Panc1 (cell line): ENCODE results near the gene NR4A1. TPM values are rescaled to one million over a fixed set of nuclear protein-coding genes. Genes with fewer than 3 reads are reported as not detected.
A peak's percentile ranks its signal among the peaks of the same experiment; 100 is the strongest.

Source experiments
- ATAC-seq: fragments of 200-7000 bp; cut with Tn5 transposase; 2 replicates; pipeline ENCODE4 v1.9.1; 2020; ENCODE audit warnings: mild to moderate bottlenecking, moderate library complexity
- BruUV-seq: library from RNA; stranded (reverse); fragments of 400-500 nt; replicated peaks from 2 replicates; lab custom pipeline; 2021; lab: Mats Ljungman, UMichigan
- CTCF ChIA-PET: fragments of 300-600 bp; sonication (Branson Sonifier 250); formaldehyde crosslinking; loops from one replicate; lab custom pipeline; 2022; ENCODE audit warnings: antibody characterized with exemption; lab: Charles Lee
- POLR2A ChIA-PET: fragments of 300-600 bp; sonication (Branson Sonifier 250); formaldehyde crosslinking; loops from one replicate; lab custom pipeline; 2022; ENCODE audit warnings: antibody characterized with exemption; lab: Charles Lee
- DNase-seq: peaks from one replicate; pipeline ENCODE4 v3.0.0-alpha.2; 2010; ENCODE audit warnings: low read depth, low spot score
- H3K27ac ChIP-seq: 2 replicates; pipeline ENCODE4 v1.5.1; 2011; ENCODE audit warnings: mild to moderate bottlenecking, low read length, inconsistent platforms
- H3K27me3 ChIP-seq: fragments of 200-500 bp; sonication (Bioruptor generic); 2 replicates; pipeline ENCODE4 v1.6.0; 2014; ENCODE audit warnings: low read length, inconsistent platforms; ENCODE audit not compliant: control insufficient read depth, insufficient read depth
- H3K36me3 ChIP-seq: fragments of 200-500 bp; sonication (Bioruptor generic); 2 replicates; pipeline ENCODE4 v1.5.1; 2014; ENCODE audit warnings: inconsistent platforms, mild to moderate bottlenecking, low read length, moderate library complexity; ENCODE audit not compliant: control insufficient read depth, insufficient read depth
- H3K4me1 ChIP-seq: 2 replicates; pipeline ENCODE4 v1.5.1; 2011; ENCODE audit warnings: inconsistent platforms, mild to moderate bottlenecking, low read length, moderate library complexity; ENCODE audit not compliant: control insufficient read depth, insufficient read depth
- H3K4me3 ChIP-seq, 2 experiments: 2 replicates each; pipeline ENCODE4 v1.5.1; 2011 to 2012; ENCODE audit warnings: low read depth in 2 of 2, low read length in 2 of 2, mild to moderate bottlenecking in 2 of 2, inconsistent platforms in 1 of 2, moderate library complexity in 1 of 2
- H3K9me3 ChIP-seq: fragments of 200-500 bp; sonication (Bioruptor generic); 2 replicates; pipeline ENCODE4 v1.5.1; 2014; ENCODE audit warnings: low read depth, mild to moderate bottlenecking, inconsistent platforms, low read length, moderate library complexity; ENCODE audit not compliant: control insufficient read depth, insufficient read depth
- POLR2AphosphoS5 ChIP-seq: IDR thresholded peaks from 2 replicates; pipeline ENCODE4 v1.6.1; 2012; ENCODE audit warnings: mild to moderate bottlenecking, low read depth, low read length, moderate library complexity
- SIN3A ChIP-seq: IDR thresholded peaks from 2 replicates; pipeline ENCODE4 v1.6.1; 2012; ENCODE audit warnings: low read depth, mild to moderate bottlenecking, low read length, moderate library complexity, borderline replicate concordance; ENCODE audit not compliant: insufficient read depth
- TCF7L2 ChIP-seq: IDR thresholded peaks from 2 replicates; pipeline ENCODE4 v1.6.1; 2011; ENCODE audit warnings: mild to moderate bottlenecking, low read depth, low read length, inconsistent platforms
- in situ Hi-C: cut with HindIII; loops from 2 replicates; pipeline ENCODE4 v1.10.0; 2016; ENCODE audit warnings: low sequenced_read_pairs, low pct_unique_long_range_greater_than_20kb
- intact Hi-C: fragments of 100-400 bp; cut with micrococcal nuclease; formaldehyde crosslinking; loops from one replicate; pipeline ENCODE4 v1.10.0; 2022; ENCODE audit not compliant: unreplicated experiment
- total RNA-seq: library from RNA; stranded (reverse); gene quantifications from one replicate; pipeline ENCODE4 v1.2.1, GENCODE V29; 2021; ENCODE audit not compliant: unreplicated experiment
- TF ChIP-seq, protein P1 (sequence below): fragments of 450-650 bp; IDR thresholded peaks from 2 replicates; pipeline ENCODE4 v1.5.1; 2017; ENCODE audit warnings: mild to moderate bottlenecking
- TF ChIP-seq, protein P2 (sequence below), 2 experiments: IDR thresholded peaks; 2 replicates each; pipeline ENCODE4 v1.6.1; 2011 to 2012; ENCODE audit warnings: low read depth in 2 of 2, control low read depth in 1 of 2, low read length in 1 of 2, mild to moderate bottlenecking in 1 of 2, moderate library complexity in 1 of 2; ENCODE audit not compliant: insufficient read depth in 1 of 2

The NR4A1 gene
- total RNA-seq, 1 experiment from 2014 or later = 2.0 TPM

DNA sequence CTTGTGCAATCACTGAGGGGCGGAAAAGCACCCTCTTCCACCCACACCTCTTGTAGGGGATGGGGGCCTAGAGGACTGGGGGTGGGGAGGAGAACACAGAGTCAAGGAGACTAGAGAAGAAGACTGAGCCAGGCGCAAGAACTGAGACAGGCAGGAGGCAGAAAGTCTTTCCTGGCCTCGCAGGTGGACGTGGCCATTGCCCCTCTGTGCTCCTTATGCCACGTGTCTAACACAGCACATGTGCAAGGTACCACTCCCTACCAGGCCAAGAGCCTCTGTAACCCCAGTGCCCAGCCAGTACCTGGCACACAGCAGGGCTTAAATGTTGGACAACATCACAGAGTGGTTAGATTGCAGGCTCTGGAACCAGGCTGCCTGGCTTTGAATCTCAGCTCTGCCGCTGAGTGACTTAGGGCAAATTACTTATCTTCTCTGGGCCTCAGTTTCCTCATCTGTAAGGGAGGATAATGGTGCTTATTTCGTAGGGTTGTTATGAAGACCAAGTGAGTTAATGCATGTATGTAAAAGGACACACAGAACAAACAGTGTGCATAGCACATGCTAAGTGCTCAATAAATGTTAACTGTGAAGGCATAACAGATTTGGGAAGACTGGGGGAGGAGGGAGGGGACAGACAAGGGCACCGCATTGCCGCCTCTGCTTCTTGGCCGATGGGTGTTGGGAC, 45.9 kb upstream of the NR4A1 start:
- H3K9me3 ChIP-seq = no peaks in the 10 kb centered on the region
- H3K27me3 ChIP-seq = peaks cover 4% of the 10 kb centered on the region; the same call in 1 of the 2 replicates
- DNase-seq = no peak
- TF ChIP-seq SIN3A (no peak), TCF7L2 (no peak), POLR2AphosphoS5 (no peak)
- TF ChIP-seq, protein P1, sequence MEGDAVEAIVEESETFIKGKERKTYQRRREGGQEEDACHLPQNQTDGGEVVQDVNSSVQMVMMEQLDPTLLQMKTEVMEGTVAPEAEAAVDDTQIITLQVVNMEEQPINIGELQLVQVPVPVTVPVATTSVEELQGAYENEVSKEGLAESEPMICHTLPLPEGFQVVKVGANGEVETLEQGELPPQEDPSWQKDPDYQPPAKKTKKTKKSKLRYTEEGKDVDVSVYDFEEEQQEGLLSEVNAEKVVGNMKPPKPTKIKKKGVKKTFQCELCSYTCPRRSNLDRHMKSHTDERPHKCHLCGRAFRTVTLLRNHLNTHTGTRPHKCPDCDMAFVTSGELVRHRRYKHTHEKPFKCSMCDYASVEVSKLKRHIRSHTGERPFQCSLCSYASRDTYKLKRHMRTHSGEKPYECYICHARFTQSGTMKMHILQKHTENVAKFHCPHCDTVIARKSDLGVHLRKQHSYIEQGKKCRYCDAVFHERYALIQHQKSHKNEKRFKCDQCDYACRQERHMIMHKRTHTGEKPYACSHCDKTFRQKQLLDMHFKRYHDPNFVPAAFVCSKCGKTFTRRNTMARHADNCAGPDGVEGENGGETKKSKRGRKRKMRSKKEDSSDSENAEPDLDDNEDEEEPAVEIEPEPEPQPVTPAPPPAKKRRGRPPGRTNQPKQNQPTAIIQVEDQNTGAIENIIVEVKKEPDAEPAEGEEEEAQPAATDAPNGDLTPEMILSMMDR = no peak
- TF ChIP-seq, protein P2, sequence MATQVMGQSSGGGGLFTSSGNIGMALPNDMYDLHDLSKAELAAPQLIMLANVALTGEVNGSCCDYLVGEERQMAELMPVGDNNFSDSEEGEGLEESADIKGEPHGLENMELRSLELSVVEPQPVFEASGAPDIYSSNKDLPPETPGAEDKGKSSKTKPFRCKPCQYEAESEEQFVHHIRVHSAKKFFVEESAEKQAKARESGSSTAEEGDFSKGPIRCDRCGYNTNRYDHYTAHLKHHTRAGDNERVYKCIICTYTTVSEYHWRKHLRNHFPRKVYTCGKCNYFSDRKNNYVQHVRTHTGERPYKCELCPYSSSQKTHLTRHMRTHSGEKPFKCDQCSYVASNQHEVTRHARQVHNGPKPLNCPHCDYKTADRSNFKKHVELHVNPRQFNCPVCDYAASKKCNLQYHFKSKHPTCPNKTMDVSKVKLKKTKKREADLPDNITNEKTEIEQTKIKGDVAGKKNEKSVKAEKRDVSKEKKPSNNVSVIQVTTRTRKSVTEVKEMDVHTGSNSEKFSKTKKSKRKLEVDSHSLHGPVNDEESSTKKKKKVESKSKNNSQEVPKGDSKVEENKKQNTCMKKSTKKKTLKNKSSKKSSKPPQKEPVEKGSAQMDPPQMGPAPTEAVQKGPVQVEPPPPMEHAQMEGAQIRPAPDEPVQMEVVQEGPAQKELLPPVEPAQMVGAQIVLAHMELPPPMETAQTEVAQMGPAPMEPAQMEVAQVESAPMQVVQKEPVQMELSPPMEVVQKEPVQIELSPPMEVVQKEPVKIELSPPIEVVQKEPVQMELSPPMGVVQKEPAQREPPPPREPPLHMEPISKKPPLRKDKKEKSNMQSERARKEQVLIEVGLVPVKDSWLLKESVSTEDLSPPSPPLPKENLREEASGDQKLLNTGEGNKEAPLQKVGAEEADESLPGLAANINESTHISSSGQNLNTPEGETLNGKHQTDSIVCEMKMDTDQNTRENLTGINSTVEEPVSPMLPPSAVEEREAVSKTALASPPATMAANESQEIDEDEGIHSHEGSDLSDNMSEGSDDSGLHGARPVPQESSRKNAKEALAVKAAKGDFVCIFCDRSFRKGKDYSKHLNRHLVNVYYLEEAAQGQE (IDR thresholded peaks at IDR 0.05; ENCODE audit: insufficient read depth in 1 of 2, low read depth in 2 of 2, low read length in 1 of 2) = no peak
- H3K4me3 ChIP-seq = no peak overlapping the region
- intact Hi-C loops (loop anchor here (2.0 kb wide), 1 partner anchor 15 kb away; no protein-coding TSS in a partner anchor), in situ Hi-C loops (no loop called here)
- no peaks in the 10 kb centered on the region for H3K36me3 ChIP-seq
- H3K4me1 ChIP-seq = no peaks in the 10 kb centered on the region
- ChIA-PET POLR2A (no interaction called here), CTCF (interaction anchor here (1.1 to 3.3 kb wide), 5 partner anchors 12 to 78 kb away, joined by 4 to 62 read pairs (median 6); no protein-coding TSS in a partner anchor)
- ATAC-seq = no peak
- BruUV-seq = no TSS peak
- no peak overlapping the region for H3K27ac ChIP-seq

DNA sequence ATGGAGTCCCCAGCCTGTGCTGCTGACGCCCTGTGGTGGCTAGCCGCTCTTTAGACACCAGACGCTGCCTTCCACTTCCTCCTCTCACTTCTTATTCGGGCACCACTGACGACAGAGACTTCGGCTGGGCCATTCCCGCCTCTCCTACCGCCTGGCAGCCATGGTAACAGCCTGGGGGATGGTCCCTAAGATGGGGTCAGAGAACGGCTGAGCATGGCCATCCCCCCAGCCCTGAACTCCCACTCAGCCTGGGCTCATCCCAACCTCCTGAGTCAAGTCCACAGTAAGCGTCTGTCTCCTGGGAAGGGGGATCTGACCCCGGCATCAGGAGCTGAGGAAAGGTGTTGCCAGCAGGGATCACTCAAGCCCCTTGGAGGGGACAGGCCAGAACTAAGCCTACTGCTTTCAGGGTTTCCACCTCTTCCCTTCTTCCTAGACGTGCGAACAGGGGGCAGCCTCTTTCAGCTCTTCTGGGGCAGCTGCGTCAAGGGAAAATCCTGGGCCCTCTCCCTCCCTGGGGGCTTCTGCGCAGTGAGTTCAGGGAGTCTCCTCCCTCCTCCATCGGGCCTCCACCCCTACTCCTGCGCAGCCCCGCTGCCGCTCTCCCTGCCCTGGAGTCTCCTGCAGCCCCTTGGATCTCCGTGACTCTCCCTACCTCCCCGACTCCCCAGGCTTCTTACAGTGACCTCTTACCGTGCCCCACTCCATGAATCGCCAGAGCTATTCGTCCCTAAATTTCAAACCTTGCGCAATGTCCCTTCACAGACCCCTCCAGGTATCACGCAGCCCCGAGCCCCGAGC, 45.1 kb upstream of the NR4A1 start:
- Histone ChIP-seq H3K4me1 (no peaks in the 10 kb centered on the region), H3K27ac (no peak overlapping the region), H3K4me3 (peak overlapping the region; percentile 36 to 41; a peak in 3 of 4 replicates), H3K36me3 (no peaks in the 10 kb centered on the region), H3K27me3 (peaks cover 4% of the 10 kb centered on the region; the same call in 1 of the 2 replicates), H3K9me3 (no peaks in the 10 kb centered on the region)
- TF ChIP-seq, protein P1 = no peak
- TF ChIP-seq, protein P2 (IDR thresholded peaks at IDR 0.05; ENCODE audit: insufficient read depth in 1 of 2, low read depth in 2 of 2, low read length in 1 of 2) = no peak
- TF ChIP-seq POLR2AphosphoS5 (no peak), TCF7L2 (no peak), SIN3A (no peak)
- CTCF ChIA-PET = interaction anchor here (0.8 kb wide), 2 partner anchors 14 to 19 kb away, joined by 3 read pairs; no protein-coding TSS in a partner anchor
- in situ Hi-C loops = no loop called here
- intact Hi-C loops = loop anchor here (2.0 kb wide), 1 partner anchor 15 kb away; no protein-coding TSS in a partner anchor
- no peak for DNase-seq
- peak; percentile 17; the same call in 1 of the 2 replicates for ATAC-seq
- POLR2A ChIA-PET = interaction anchor here (0.7 kb wide), 1 partner anchor 1895 kb away, joined by 3 read pairs; no protein-coding TSS in a partner anchor
- BruUV-seq = no TSS peak
